Peyer's patch (tissue), 4 donors: ENCODE measurements around the gene FBXO38. TPM values are rescaled to one million over a fixed set of nuclear protein-coding genes. Genes with fewer than 3 reads are reported as not detected.

ENCODE experiments used
- DNase-seq, 3 donors: peaks; one replicate each; pipeline ENCODE4 v3.0.0-alpha.2; 2017 to 2019
- H3K27ac ChIP-seq, 4 donors: fragments of 200-600 bp; sonication (generic); one replicate each; pipeline ENCODE4 v1.5.1; 2016 to 2019
- H3K27me3 ChIP-seq, 2 donors: fragments of 200-600 bp; sonication (generic); one replicate each; pipeline ENCODE4 v1.5.1; 2019
- H3K36me3 ChIP-seq, 3 donors: fragments of 200-600 bp; sonication (generic); one replicate each; pipeline ENCODE4 v1.5.1; 2016 to 2019
- H3K4me1 ChIP-seq, 4 donors: fragments of 200-600 bp; sonication (generic); one replicate each; pipeline ENCODE4 v1.5.1; 2016 to 2019
- H3K4me3 ChIP-seq, 4 donors: fragments of 200-600 bp; sonication (generic); 1 replicate in 3 of 4; 2 replicates in 1 of 4; pipeline ENCODE4 v1.5.1; 2016 to 2019; ENCODE audit warnings: mild to moderate bottlenecking in 1 of 4
- H3K9me3 ChIP-seq, 4 donors: fragments of 200-600 bp; sonication (generic); one replicate each; pipeline ENCODE4 v1.5.1; 2016 to 2019; ENCODE audit warnings: mild to moderate bottlenecking in 1 of 4
- CTCF ChIP-seq, 6 experiments: fragments of 450-650 bp in 4 of 6; fragments of 200-600 bp in 2 of 6; sonication (generic) in 1 of 6; IDR thresholded peaks; one replicate each; pipeline ENCODE4 v1.5.1; 2017 to 2019; ENCODE audit warnings: antibody characterized with exemption in 6 of 6, mild to moderate bottlenecking in 3 of 6, moderate library complexity in 1 of 6
- POLR2A ChIP-seq, 2 donors: fragments of 450-650 bp; IDR thresholded peaks; one replicate each; pipeline ENCODE4 v1.5.1; 2017; ENCODE audit warnings: antibody characterized with exemption in 2 of 2, mild to moderate bottlenecking in 2 of 2, moderate library complexity in 2 of 2
- total RNA-seq, 4 donors: library from RNA; depleted of rRNA; stranded (reverse); fragments of >200 nt; gene quantifications; one replicate each; pipeline ENCODE4 v1.1.0, GENCODE V29; 2016

Gene FBXO38
- total RNA-seq, 4 donors from 2014 or later: 52.2 to 91.6 (median 64.5) TPM

- Histone ChIP-seq H3K27me3 (no peaks in the 10 kb centered on the region), H3K4me3 (no peak overlapping the region), H3K4me1 (peaks cover 5 to 27% (median 8%) of the 10 kb centered on the region in 4 donors), H3K9me3 (no peaks in the 10 kb centered on the region), H3K27ac (no peak overlapping the region), H3K36me3 (no peaks in the 10 kb centered on the region)
- TF ChIP-seq CTCF (IDR thresholded peaks at IDR 0.05) (no peak), POLR2A (IDR thresholded peaks at IDR 0.05) (no peak)
- no peak for DNase-seq
These were observed 2.3 kb downstream of the FBXO38 start for GRCh38 chr5:148386041-148386440.

- H3K9me3 ChIP-seq: no peaks in the 10 kb centered on the region
- H3K4me1 ChIP-seq: peaks cover 5 to 27% (median 8%) of the 10 kb centered on the region in 4 donors
- H3K27me3 ChIP-seq: no peaks in the 10 kb centered on the region
- no peak overlapping the region for H3K4me3 ChIP-seq
- H3K27ac ChIP-seq: no peak overlapping the region
- no peak for DNase-seq
- TF ChIP-seq CTCF (IDR thresholded peaks at IDR 0.05): no peak
- TF ChIP-seq POLR2A (IDR thresholded peaks at IDR 0.05): no peak
- H3K36me3 ChIP-seq: no peaks in the 10 kb centered on the region
These were observed 3.6 kb downstream of the FBXO38 start for GRCh38 chr5:148387325-148387724.

GRCh38 chr5:148388696-148389095 is 4.9 kb downstream of the FBXO38 start:
- DNase-seq: no peak
- Histone ChIP-seq H3K4me1 (peaks cover 0 to 32% (median 8%) of the 10 kb centered on the region in 4 donors), H3K27ac (no peak overlapping the region), H3K9me3 (no peaks in the 10 kb centered on the region), H3K27me3 (no peaks in the 10 kb centered on the region), H3K4me3 (no peak overlapping the region), H3K36me3 (no peaks in the 10 kb centered on the region)
- no peak for TF ChIP-seq CTCF (IDR thresholded peaks at IDR 0.05)
- TF ChIP-seq POLR2A (IDR thresholded peaks at IDR 0.05): no peak

GRCh38 chr5:148390914-148391313 is 7.2 kb downstream of the FBXO38 start:
- TF ChIP-seq CTCF (IDR thresholded peaks at IDR 0.05): no peak
- TF ChIP-seq POLR2A (IDR thresholded peaks at IDR 0.05): no peak
- Histone ChIP-seq H3K4me3 (no peak overlapping the region), H3K9me3 (no peaks in the 10 kb centered on the region), H3K27me3 (no peaks in the 10 kb centered on the region), H3K36me3 (peaks cover 0 to 9% (median 0%) of the 10 kb centered on the region in 3 donors), H3K27ac (no peak overlapping the region), H3K4me1 (peaks cover 0 to 27% (median 0%) of the 10 kb centered on the region in 4 donors)
- DNase-seq: no peak

- TF ChIP-seq CTCF (IDR thresholded peaks at IDR 0.05) (no peak), POLR2A (IDR thresholded peaks at IDR 0.05) (no peak)
- H3K27ac ChIP-seq: no peak overlapping the region
- no peak overlapping the region for H3K4me3 ChIP-seq
- DNase-seq: no peak
- peaks cover 0 to 14% (median 0%) of the 10 kb centered on the region in 3 donors for H3K36me3 ChIP-seq
- no peaks in the 10 kb centered on the region for H3K27me3 ChIP-seq
- peaks cover 0 to 25% (median 0%) of the 10 kb centered on the region in 4 donors for H3K4me1 ChIP-seq
- no peaks in the 10 kb centered on the region for H3K9me3 ChIP-seq
These were observed 7.7 kb downstream of the FBXO38 start for GRCh38 chr5:148391422-148391821.

- Histone ChIP-seq H3K4me1 (peaks cover 0 to 18% (median 2%) of the 10 kb centered on the region in 4 donors), H3K27me3 (no peaks in the 10 kb centered on the region), H3K9me3 (no peaks in the 10 kb centered on the region), H3K36me3 (peaks cover 0 to 16% (median 0%) of the 10 kb centered on the region in 3 donors), H3K27ac (no peak overlapping the region), H3K4me3 (no peak overlapping the region)
- TF ChIP-seq CTCF (IDR thresholded peaks at IDR 0.05): no peak
- TF ChIP-seq POLR2A (IDR thresholded peaks at IDR 0.05): no peak
- DNase-seq: no peak
These were observed 9.6 kb downstream of the FBXO38 start for GRCh38 chr5:148393390-148393741.
